Measurements from ENCODE around the gene SPX. TPM values are rescaled to one million over a fixed set of nuclear protein-coding genes. Genes with fewer than 3 reads are reported as not detected.

The SPX gene
- total RNA-seq: under 1 TPM; 0.30 to 0.39 TPM

- Mint-ChIP-seq H3K9me3 (peaks cover 7 to 12% of the 10 kb centered on the region in 2 donors), H3K27ac (no peak within 1 kb of the TSS), H3K36me3 (no peaks in the 10 kb centered on the region)
- no peak for DNase-seq (ENCODE audit: low spot score in 2 of 2)
- no peak for ATAC-seq
These were observed at the start of gene SPX for GRCh38 chr12:21526053-21526452. TSS of gene SPX (plus strand) at chr12:21526296. CDS start at chr12:21526473, 177 bp downstream.

- Mint-ChIP-seq H3K9me3 (no peaks in the 10 kb centered on the region), H3K27ac (peak overlapping the region; percentile 7 to 72), H3K36me3 (peaks cover 13 to 26% of the 10 kb centered on the region in 2 donors)
- ATAC-seq (peak; percentile 93 to 94), DNase-seq (ENCODE audit: low spot score in 2 of 2) (no peak)
These were observed 49.1 kb upstream of the SPX start for GRCh38 chr12:21476949-21477348.

GRCh38 chr12:21478756-21479455 lies 47.2 kb upstream of the SPX start:
- H3K27ac Mint-ChIP-seq: no peak overlapping the region
- H3K36me3 Mint-ChIP-seq: peaks cover 9 to 14% of the 10 kb centered on the region in 2 donors
- DNase-seq (ENCODE audit: low spot score in 2 of 2) (no peak), ATAC-seq (peak in 1 of 2 donors; percentile 13)
- no peaks in the 10 kb centered on the region for H3K9me3 Mint-ChIP-seq

GRCh38 chr12:21483531-21483930 lies 42.6 kb upstream of the SPX start:
- no peak for DNase-seq (ENCODE audit: low spot score in 2 of 2)
- peaks cover 4 to 11% of the 10 kb centered on the region in 2 donors for H3K36me3 Mint-ChIP-seq
- no peaks in the 10 kb centered on the region for H3K9me3 Mint-ChIP-seq
- ATAC-seq: no peak
- H3K27ac Mint-ChIP-seq: no peak overlapping the region

GRCh38 chr12:21485998-21486397 lies 40.1 kb upstream of the SPX start:
- H3K9me3 Mint-ChIP-seq: peaks cover 0 to 2% of the 10 kb centered on the region in 2 donors
- H3K36me3 Mint-ChIP-seq: peaks cover 21 to 24% of the 10 kb centered on the region in 2 donors
- ATAC-seq: no peak
- DNase-seq (ENCODE audit: low spot score in 2 of 2): no peak
- no peak overlapping the region for H3K27ac Mint-ChIP-seq

- no peak overlapping the region for H3K27ac Mint-ChIP-seq
- no peak for DNase-seq (ENCODE audit: low spot score in 2 of 2)
- H3K9me3 Mint-ChIP-seq: no peaks in the 10 kb centered on the region
- H3K36me3 Mint-ChIP-seq: peaks cover 19 to 41% of the 10 kb centered on the region in 2 donors
- ATAC-seq: no peak
These were observed 26.3 kb upstream of the SPX start for GRCh38 chr12:21499765-21500164.

GRCh38 chr12:21500786-21501257 lies 25.3 kb upstream of the SPX start:
- Mint-ChIP-seq H3K36me3 (peaks cover 15 to 31% of the 10 kb centered on the region in 2 donors), H3K9me3 (no peaks in the 10 kb centered on the region), H3K27ac (no peak overlapping the region)
- ATAC-seq (no peak), DNase-seq (ENCODE audit: low spot score in 2 of 2) (no peak)

- H3K9me3 Mint-ChIP-seq: no peaks in the 10 kb centered on the region
- peak; percentile 83 to 94 for DNase-seq (ENCODE audit: low spot score in 2 of 2)
- peaks cover 15 to 29% of the 10 kb centered on the region in 2 donors for H3K36me3 Mint-ChIP-seq
- no peak within 1 kb of the TSS for H3K27ac Mint-ChIP-seq
- peak; percentile 95 to 98 for ATAC-seq
These were observed 24.6 kb upstream of the SPX start, which contains the start of the genes GOLT1B and RECQL for GRCh38 chr12:21501258-21502163. TSS of gene GOLT1B (plus strand) at chr12:21501789. CDS start at chr12:21501924, 135 bp downstream. TSS of gene RECQL (minus strand) at chr12:21501635. CDS start at chr12:21499570, 2,065 bp downstream.

GRCh38 chr12:21502164-21502496 lies 24.0 kb upstream of the SPX start:
- H3K27ac Mint-ChIP-seq: no peak overlapping the region
- no peak for DNase-seq (ENCODE audit: low spot score in 2 of 2)
- peak in 1 of 2 donors; percentile 19 for ATAC-seq
- peaks cover 15 to 23% of the 10 kb centered on the region in 2 donors for H3K36me3 Mint-ChIP-seq
- no peaks in the 10 kb centered on the region for H3K9me3 Mint-ChIP-seq

- no peaks in the 10 kb centered on the region for H3K9me3 Mint-ChIP-seq
- H3K36me3 Mint-ChIP-seq: peaks cover 17 to 19% of the 10 kb centered on the region in 2 donors
- no peak overlapping the region for H3K27ac Mint-ChIP-seq
- ATAC-seq (no peak), DNase-seq (ENCODE audit: low spot score in 2 of 2) (no peak)
These were observed 23.2 kb upstream of the SPX start for GRCh38 chr12:21502872-21503271.

GRCh38 chr12:21505888-21506287 lies 20.2 kb upstream of the SPX start:
- no peaks in the 10 kb centered on the region for H3K9me3 Mint-ChIP-seq
- ATAC-seq (no peak), DNase-seq (ENCODE audit: low spot score in 2 of 2) (no peak)
- peaks cover 23 to 29% of the 10 kb centered on the region in 2 donors for H3K36me3 Mint-ChIP-seq
- no peak overlapping the region for H3K27ac Mint-ChIP-seq

- no peak for DNase-seq (ENCODE audit: low spot score in 2 of 2)
- H3K27ac Mint-ChIP-seq: peak overlapping the region in 1 of 2 donors; percentile 45
- H3K9me3 Mint-ChIP-seq: no peaks in the 10 kb centered on the region
- H3K36me3 Mint-ChIP-seq: peaks cover 20 to 36% of the 10 kb centered on the region in 2 donors
- ATAC-seq: no peak
These were observed 18.2 kb upstream of the SPX start for GRCh38 chr12:21507849-21508248.

- DNase-seq (ENCODE audit: low spot score in 2 of 2): no peak
These were observed 16.3 kb upstream of the SPX start for GRCh38 chr12:21509768-21510167.

GRCh38 chr12:21516281-21516680 lies 9.8 kb upstream of the SPX start:
- Mint-ChIP-seq H3K36me3 (peaks cover 0 to 10% of the 10 kb centered on the region in 2 donors), H3K9me3 (no peaks in the 10 kb centered on the region), H3K27ac (no peak overlapping the region)
- no peak for DNase-seq (ENCODE audit: low spot score in 2 of 2)
- no peak for ATAC-seq

More at GRCh38 chr12:21509768-21510167, 16.3 kb upstream of the SPX start:
- Mint-ChIP-seq H3K27ac (peak overlapping the region; percentile 83 to 95), H3K36me3 (peaks cover 18 to 36% of the 10 kb centered on the region in 2 donors), H3K9me3 (no peaks in the 10 kb centered on the region)
- ATAC-seq: peak; percentile 96 to 97

GRCh38 chr12:21518451-21518850 lies 7.6 kb upstream of the SPX start:
- ATAC-seq: no peak
- Mint-ChIP-seq H3K27ac (no peak overlapping the region), H3K9me3 (no peaks in the 10 kb centered on the region), H3K36me3 (peaks cover 0 to 5% of the 10 kb centered on the region in 2 donors)
- no peak for DNase-seq (ENCODE audit: low spot score in 2 of 2)

- peaks cover 7 to 12% of the 10 kb centered on the region in 2 donors for H3K9me3 Mint-ChIP-seq
- peaks cover 0 to 5% of the 10 kb centered on the region in 2 donors for H3K36me3 Mint-ChIP-seq
- H3K27ac Mint-ChIP-seq: no peak overlapping the region
- no peak for DNase-seq (ENCODE audit: low spot score in 2 of 2)
- ATAC-seq: no peak
These were observed 4.6 kb upstream of the SPX start for GRCh38 chr12:21521541-21521940.

- ATAC-seq (no peak), DNase-seq (ENCODE audit: low spot score in 2 of 2) (no peak)
- peaks cover 7 to 12% of the 10 kb centered on the region in 2 donors for H3K9me3 Mint-ChIP-seq
- H3K27ac Mint-ChIP-seq: no peak overlapping the region
- no peaks in the 10 kb centered on the region for H3K36me3 Mint-ChIP-seq
These were observed 2.9 kb upstream of the SPX start for GRCh38 chr12:21523148-21523547.
